ENCODE results near the gene P2RX2.

Gene P2RX2

GRCh38 chr12:132582582-132583410 lies 35.8 kb upstream of the P2RX2 start:
- TF ChIP-seq CTCF (IDR thresholded peaks at IDR 0.05; ENCODE audit: extremely low read depth, insufficient read depth, missing control alignments) = no peak
- in situ Hi-C loops (cut with MboI; ENCODE audit: low pct_unique_long_range_greater_than_20kb, low sequenced_read_pairs, unreplicated experiment) = no loop called here

GRCh38 chr12:132583411-132583710 lies 35.2 kb upstream of the P2RX2 start:
- TF ChIP-seq CTCF (IDR thresholded peaks at IDR 0.05; ENCODE audit: extremely low read depth, insufficient read depth, missing control alignments) = no peak
- in situ Hi-C loops (cut with MboI; ENCODE audit: low pct_unique_long_range_greater_than_20kb, low sequenced_read_pairs, unreplicated experiment) = no loop called here
- DNase-seq (ENCODE audit: low spot score) = no peak

More at GRCh38 chr12:132582582-132583410, 35.8 kb upstream of the P2RX2 start:
- DNase-seq (ENCODE audit: low spot score) = no peak

GRCh38 chr12:132583736-132584135 lies 34.8 kb upstream of the P2RX2 start:
- in situ Hi-C loops (cut with MboI; ENCODE audit: low pct_unique_long_range_greater_than_20kb, low sequenced_read_pairs, unreplicated experiment) = no loop called here
- DNase-seq (ENCODE audit: low spot score) = no peak
- TF ChIP-seq CTCF (IDR thresholded peaks at IDR 0.05; ENCODE audit: extremely low read depth, insufficient read depth, missing control alignments) = no peak

GRCh38 chr12:132584429-132584828 lies 34.1 kb upstream of the P2RX2 start:
- in situ Hi-C loops (cut with MboI; ENCODE audit: low pct_unique_long_range_greater_than_20kb, low sequenced_read_pairs, unreplicated experiment) = no loop called here
- no peak for TF ChIP-seq CTCF (IDR thresholded peaks at IDR 0.05; ENCODE audit: extremely low read depth, insufficient read depth, missing control alignments)
- no peak for DNase-seq (ENCODE audit: low spot score)

- in situ Hi-C loops (cut with MboI; ENCODE audit: low pct_unique_long_range_greater_than_20kb, low sequenced_read_pairs, unreplicated experiment) = no loop called here
- TF ChIP-seq CTCF (IDR thresholded peaks at IDR 0.05; ENCODE audit: extremely low read depth, insufficient read depth, missing control alignments) = no peak
- DNase-seq (ENCODE audit: low spot score) = no peak
Measured at GRCh38 chr12:132585177-132585576, 33.4 kb upstream of the P2RX2 start.

- DNase-seq (ENCODE audit: low spot score) = no peak
- in situ Hi-C loops (cut with MboI; ENCODE audit: low pct_unique_long_range_greater_than_20kb, low sequenced_read_pairs, unreplicated experiment) = no loop called here
- TF ChIP-seq CTCF (IDR thresholded peaks at IDR 0.05; ENCODE audit: extremely low read depth, insufficient read depth, missing control alignments) = no peak
Measured at GRCh38 chr12:132586929-132587328, 31.6 kb upstream of the P2RX2 start.
